Measurements from ENCODE around the gene RLBP1.
"Not testable (repeated sequence)": the region's sequence is repeated elsewhere in the genome, so short reads cannot be mapped to it uniquely, and the experiment has no call there.

DNA sequence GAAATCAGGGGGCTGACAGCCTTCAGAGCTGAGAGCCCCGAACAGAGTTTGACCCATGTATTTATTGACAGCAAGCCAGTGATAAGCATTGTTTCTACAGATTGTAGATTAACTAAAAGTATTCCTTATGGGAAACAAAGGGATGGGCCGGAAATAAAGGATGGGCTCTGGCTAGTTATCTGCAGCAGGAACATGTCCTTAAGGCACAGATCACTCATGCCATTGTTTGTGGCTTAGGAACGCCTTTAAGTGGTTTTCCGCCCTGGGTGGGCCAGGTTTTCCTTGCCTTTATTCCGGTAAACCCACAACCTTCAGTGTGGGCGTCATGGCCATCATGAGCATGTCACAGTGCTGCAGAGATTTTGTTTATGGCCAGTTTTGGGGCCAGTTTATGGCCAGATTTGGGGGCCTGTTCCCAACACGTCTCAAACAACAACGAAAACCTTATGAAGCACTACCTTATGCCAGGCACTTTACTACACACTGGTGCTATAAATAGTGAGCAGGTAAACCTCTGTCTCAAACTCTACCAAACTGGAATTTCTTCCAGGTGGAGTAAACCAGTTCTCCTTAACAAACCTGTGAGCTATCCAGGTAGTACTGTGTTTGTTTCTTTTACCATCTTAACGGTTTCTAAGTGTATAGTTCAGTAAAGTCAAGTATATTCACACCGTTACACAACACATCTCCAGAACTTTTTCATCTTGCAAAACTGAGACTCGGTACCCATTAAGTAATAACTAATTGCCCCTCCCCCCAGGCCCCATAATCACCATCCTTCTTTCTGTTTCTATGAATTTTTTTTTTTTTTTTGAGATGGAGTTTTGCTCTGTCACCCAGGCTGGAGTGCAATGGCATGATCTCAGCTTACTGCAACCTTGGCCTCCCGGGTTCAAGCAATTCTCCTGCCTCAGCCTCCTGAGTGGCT lies 18.8 kb upstream of the RLBP1 start:
- TF ChIP-seq POLR2A (IDR thresholded peaks at IDR 0.05; ENCODE audit: low read depth, low read length); PAX5 (IDR thresholded peaks at IDR 0.05; ENCODE audit: insufficient read depth, low read length, severe bottlenecking): not testable (repeated sequence)

Data from GM12891 (cell line).